T47D (cell line): ENCODE measurements around the gene HHIPL1.

Source experiments
- DNase-seq, 2 experiments: peaks; one replicate each; pipeline versions ENCODE4 v3.0.0 to v3.0.0-alpha.2; 2011 to 2012; ENCODE audit warnings: low read depth in 1 of 2, low spot score in 1 of 2
- JUND ChIP-seq: IDR thresholded peaks from 2 replicates; pipeline ENCODE4 v1.6.1; 2012; ENCODE audit warnings: low read depth
- in situ Hi-C: cut with HindIII; loops from 2 replicates; pipeline ENCODE4 v1.10.0; 2016; ENCODE audit warnings: low sequenced_read_pairs, low pct_unique_long_range_greater_than_20kb

Gene HHIPL1

DNA sequence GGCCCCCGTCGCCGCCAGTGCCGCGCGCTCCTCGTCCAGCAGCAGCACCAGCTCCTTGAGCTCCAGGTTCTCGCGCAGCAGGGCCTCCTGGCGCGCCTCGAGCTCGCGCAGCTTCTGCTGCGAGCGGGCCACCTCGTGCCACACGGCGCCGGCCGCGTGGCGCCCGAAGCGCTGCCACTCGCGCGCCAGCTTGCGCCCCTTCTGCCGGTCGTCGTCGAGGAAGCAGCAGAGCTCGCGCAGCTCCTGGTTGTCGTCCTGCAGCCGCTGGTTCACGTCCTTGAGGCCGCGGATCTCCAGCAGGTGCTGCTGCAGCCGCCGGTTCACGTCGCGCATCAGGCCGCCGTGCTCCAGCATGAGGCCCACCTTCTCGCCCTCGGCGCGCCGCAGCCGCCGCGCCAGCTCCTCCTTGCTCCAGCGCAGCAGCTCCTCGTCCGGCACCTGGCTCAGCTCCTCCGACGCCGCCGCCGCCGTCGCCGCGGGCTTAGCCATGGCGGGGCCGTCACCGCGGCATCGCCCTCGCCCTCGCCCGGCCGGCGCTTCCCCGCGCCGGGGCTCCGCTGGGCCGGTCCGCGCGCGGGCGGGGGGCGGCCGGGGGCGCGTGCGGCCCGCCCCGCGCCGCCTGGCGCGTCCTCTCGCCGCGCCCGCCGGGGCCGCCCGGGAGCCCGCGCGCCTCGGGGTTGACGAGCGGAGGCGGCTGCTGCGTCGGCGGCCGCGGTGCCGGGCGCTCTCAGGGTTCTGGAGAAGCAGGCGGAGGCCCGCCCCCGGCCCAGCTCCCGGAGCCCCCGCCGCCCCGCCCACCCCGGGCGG, 41.3 kb upstream of the HHIPL1 start, which contains the start of gene CCDC85C:
Gene CCDC85C, minus strand, starts transcription at position 737 of the 807 bp plus-strand sequence. Its CDS starts 248 bp downstream, at position 489.
- TF ChIP-seq JUND = no peak
- in situ Hi-C loops = no loop called here
- peak in 1 of 2 experiments; percentile 66 for DNase-seq

DNA sequence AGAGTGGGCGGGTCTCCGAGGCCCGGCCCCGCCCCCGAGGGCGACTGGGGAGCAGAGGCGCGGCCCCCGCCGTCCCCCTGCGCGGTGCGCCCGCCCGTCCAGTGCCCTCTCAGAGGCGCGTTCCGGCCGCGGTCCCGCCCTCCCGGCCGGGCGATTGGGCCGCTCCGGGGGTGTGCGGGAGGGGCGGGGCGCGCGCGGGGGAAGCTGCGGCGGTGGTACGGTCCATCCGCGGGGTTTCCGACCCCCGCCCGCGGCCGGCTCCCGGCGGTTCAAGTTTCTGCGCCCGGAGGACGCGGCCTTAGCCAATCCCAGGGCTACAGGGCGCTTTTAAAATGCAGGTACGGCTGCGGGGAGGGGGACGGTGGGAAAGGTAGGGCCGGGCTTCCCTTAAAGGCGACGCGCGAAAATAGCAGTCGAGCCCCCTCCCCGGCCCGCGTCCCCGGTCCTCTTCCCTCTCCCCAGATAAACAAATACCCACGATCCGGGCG, 40.6 kb upstream of the HHIPL1 start:
- DNase-seq = peak; percentile 99
- TF ChIP-seq JUND = no peak
- in situ Hi-C loops = no loop called here

DNA sequence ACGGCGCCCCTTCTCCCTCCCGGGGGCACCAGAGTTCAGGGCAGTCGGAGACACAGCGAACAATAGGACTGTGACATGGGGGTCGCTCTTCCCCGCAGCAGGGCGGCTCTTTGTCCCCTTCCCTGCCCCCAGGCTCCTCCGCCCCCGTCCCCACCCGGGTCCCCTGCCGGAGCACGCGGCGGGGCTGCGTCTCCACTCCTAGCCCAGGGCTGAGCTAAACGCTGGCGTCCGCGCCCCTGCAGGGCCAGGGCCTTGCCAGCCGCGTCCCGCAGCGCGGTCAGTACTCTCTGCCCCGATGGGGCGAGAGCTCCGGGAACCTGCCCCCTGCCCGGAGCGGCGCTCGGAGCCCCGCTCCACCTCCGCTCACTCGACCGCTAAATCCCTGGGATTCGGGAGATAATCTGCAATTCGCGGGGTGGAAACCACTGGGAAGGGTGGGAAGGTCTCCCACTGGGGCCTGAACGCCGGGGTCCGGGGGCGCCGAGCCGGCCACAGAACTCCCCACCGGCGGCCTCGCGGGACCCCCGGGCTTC, 40.1 kb upstream of the HHIPL1 start:
- in situ Hi-C loops = no loop called here
- peak; percentile 48 to 70 for DNase-seq

DNA sequence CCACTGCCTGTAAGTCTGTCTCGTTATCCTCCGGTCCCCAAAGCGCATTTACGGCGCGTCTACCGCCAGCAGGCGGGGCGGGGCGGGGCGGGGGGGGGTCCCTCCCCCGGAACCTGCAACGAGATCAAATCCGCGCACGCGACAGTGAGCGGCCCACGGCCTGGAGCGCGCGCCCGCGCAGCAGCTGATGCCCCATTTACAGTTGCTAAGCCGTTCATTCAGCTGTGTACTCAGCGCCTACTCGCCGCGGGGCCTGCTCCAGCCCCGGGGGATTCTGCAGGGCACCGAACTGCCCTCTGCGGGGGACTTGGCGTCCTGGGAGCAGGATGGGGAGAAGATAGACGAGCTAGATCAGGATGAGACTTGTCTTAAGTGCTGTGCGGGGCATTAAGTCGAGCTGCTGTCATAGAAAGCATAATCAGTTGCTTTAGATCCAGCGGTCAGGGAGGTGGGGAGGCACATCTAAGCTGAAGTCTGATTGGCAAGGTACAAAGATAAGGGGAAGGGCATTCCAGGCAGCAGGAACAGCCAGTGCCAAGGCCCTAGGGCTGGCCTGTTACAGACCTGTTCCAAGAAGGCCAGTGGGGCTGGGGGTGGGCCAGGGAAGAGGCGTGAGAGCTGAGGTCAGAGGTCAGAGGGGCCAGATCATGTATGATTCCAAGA, 39.5 kb upstream of the HHIPL1 start:
- DNase-seq = peak; percentile 82 to 85
- in situ Hi-C loops = no loop called here
- no peak for TF ChIP-seq JUND

More for the DNA sequence above, 40.1 kb upstream of the HHIPL1 start:
- TF ChIP-seq JUND = no peak

DNA sequence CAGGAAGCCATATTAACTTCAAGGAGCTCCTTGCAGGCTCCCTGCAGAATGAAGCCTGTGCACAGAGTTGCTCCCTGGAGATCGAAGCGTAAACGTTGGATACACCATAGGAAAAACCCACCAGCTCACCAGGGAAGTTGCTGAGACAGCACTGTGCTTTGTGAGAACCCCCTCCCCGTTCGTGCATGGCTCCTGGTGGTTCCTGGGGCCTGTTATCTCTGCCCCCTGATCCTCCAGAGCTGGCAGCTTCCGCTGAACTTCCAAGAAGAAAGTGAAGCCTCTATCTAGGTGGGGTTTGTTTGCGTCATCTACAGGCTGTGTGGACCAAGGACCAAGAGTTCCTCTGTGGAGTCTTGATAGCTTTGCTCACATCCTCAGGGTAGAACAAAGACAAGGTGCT, 38.6 kb upstream of the HHIPL1 start:
- DNase-seq = no peak
- in situ Hi-C loops = no loop called here

DNA sequence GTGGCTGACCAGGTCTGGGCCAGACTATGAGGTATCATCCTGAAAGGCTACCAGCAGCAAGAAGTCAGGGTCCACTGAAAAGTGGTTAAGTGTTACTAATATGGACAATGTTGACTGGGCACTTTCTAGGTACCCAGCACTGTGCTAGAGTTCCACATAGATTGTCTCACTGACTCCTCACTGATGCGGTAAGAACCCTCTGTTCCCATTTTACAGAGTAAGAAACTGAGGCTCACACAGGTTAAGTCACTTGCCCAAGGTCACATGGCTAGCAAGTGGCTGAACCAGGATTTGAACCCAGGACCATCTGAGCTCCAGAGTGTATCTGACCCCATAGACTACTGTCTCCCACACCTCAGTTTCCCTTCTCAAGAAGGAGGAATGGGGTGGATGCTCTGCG, 36.3 kb upstream of the HHIPL1 start:
- no peak for TF ChIP-seq JUND
- in situ Hi-C loops = no loop called here

More for the DNA sequence above, 38.6 kb upstream of the HHIPL1 start:
- TF ChIP-seq JUND = no peak

DNA sequence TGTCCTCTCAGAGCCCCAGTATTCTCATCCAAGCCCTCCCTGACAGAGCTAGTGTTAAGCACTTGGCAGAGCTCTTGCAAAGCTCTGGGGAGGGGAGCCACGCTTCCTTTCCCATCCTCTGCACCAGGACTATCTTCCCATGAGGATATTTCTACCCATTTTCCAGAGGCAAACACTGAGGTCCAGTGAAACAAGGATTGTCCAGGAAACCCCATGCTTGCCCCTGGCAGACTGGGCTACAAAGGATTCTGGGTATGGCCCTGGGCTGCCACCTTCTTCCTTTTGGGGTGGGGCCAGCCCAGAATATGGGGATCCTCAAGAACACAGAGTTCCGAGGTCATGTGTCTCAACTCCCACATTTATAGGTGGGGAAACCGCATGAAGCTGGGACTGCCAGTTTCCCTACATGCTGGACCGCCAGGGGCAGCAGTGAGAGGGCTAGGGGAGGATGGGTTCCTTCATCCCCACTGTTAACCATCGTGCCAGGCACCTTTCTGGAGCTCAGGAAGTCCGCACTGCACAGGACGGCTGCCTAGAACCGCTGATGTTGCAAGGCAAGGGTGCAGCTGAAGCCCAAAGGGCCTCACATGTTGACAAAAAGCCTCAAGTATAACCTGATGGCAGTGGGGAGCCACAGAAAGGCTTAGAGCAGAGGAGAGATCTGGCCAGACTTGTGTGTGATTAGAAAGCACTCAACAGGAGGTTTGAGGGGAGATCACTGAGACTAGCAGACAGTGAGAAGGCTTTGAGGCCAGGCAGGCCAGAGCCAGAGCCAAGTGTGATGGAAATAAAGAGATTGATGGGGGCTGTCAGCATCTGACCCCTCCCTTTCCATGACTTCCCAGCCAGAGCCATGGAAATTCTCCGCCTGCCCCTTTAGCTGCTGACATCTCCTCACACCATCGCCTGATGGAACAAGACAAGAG, 35.4 kb upstream of the HHIPL1 start:
- in situ Hi-C loops = no loop called here
- DNase-seq = peak in 1 of 2 experiments; percentile 66
- no peak for TF ChIP-seq JUND

More for the DNA sequence above, 36.3 kb upstream of the HHIPL1 start:
- no peak for DNase-seq

DNA sequence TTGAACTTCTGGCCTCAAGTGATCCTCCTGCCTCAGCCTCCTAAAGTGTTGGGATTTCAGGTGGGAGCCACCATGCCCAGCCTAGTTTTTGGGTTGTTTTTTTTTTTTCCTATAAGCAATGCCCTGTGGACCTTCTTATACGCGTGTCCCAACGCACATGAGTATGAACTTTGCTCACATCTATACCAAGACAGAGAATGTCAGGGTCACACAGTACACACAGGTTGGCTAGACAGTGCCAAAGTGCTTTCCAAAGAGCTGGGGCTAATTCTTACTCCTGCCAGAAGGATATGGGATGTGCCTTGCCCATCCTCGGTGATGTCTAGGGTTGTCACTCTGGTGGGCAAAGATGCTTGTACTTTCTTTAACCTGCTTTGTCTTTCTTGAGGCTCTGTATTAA, 33.3 kb upstream of the HHIPL1 start:
- no peak for TF ChIP-seq JUND
- DNase-seq = no peak
- in situ Hi-C loops = no loop called here

DNA sequence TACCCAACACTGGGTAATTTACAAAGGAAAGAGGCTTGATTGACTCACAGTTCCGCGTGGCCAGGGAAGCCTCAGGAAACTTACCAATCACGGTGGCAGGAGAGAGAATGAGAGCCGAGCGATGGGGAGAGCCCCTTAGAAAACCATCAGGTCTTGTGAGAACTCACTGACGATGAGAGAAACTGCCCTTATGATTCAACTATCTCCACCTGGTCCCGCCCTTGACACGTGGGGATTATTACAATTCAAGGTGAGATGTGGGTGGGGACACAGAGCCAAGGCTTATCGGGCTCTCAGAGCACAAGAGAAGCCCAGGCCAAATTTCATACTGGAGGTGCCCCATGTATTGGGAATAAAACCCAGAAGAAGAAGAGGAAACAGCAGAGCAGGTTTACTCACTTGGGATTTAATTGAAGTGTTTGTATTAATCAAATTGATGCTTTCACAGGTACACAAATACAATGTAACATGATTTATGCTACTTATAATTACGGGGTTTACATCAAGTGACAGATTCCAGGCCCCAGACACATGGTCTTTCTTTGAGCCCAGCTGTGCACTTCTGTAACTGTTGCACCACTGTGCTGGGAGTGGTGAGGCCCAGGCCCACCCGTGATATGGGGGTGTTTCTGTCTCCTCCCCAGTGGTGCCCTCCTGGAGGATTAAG, 32.7 kb upstream of the HHIPL1 start:
- DNase-seq = no peak
- TF ChIP-seq JUND = no peak
- in situ Hi-C loops = no loop called here

DNA sequence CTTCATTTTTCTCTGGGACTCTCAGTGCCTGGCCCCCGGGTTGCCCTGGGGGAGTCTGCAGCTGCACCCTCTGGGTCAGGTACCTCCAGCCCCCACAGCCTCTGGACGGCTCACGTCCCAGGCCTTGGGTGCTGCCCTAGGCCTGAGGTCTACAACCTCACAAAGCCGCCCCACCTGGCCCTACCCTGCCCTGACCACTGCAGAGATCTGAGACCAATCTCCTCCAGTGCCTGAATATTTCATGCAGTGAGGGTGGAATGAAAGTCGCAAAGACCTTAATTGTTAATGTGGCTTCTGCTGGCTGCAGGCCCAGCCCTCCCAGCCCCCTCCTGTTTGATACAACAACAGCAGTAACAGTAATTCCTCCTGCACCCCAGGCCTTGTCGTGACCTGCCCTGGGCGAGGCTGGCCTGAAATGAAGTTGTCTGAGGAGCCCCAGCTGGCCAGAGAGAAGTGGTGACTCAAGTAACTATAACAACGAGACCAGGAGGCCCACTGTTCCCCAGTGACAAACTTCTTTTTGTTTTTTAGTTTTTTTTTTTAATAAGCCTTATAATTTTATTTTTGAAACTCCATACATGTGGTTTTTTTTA, 32.1 kb upstream of the HHIPL1 start:
- in situ Hi-C loops = no loop called here
- DNase-seq = no peak

DNA sequence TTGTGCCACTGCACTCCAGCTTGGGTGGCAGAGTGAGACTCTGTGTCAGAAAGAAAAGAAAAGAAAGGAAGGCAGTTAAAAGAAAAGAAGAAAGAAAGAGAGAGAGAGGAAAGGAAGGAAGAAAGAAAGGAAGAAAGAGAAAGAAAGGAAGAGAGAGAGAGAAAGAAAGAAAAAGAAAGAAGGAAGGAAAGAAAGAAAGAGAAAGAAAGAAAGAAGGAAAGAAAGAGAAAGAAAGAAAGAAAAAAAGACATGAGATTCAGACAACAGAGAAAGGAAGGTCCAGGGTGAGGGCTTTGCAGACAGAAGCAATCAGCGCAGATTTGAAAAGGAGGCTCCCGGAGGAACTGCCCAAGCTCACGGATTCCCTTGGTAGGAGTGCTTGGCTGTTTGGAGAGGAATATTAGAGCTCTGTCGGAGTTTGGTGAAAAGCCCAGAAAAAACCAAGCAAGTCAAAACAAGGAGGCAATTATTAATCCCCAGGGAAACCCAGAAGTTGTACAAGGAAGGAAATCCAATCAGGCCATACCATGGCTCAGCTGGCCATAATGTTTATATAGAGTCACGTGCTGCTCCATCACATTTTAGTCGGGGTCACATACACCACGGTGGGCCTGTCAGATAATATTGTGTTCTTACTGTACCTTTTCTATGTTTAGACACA, 29.3 kb upstream of the HHIPL1 start:
- TF ChIP-seq JUND = no peak
- in situ Hi-C loops = no loop called here
- no peak for DNase-seq

More for the DNA sequence above, 32.1 kb upstream of the HHIPL1 start:
- no peak for TF ChIP-seq JUND
